GM23338 (cell line): ENCODE measurements around the gene OTUD5. TPM values are rescaled to one million over a fixed set of nuclear protein-coding genes. Genes with fewer than 3 reads are reported as not detected.

Experiments used
- ATAC-seq: fragments of 200-7000 bp; cut with Tn5 transposase; 3 replicates; pipeline ENCODE4 v1.9.1; 2020
- DNase-seq: peaks from one replicate; pipeline ENCODE4 v3.0.0-alpha.2; 2015; ENCODE audit warnings: low spot score
- H2AFZ ChIP-seq: fragments of 200-600 bp; sonication (generic); 2 replicates; pipeline ENCODE4 v1.8.0; 2016; ENCODE audit warnings: antibody characterized with exemption, mild to moderate bottlenecking, moderate library complexity
- H3F3A ChIP-seq: fragments of 200-600 bp; sonication (generic); replicated peaks from 2 replicates; pipeline ENCODE4 v1.8.0; 2017; ENCODE audit warnings: antibody characterized with exemption, mixed run types, low read depth
- H3K27ac ChIP-seq: fragments of 200-600 bp; sonication (generic); 2 replicates; pipeline ENCODE4 v1.6.1; 2016; ENCODE audit warnings: low read depth
- H3K27me3 ChIP-seq: fragments of 200-600 bp; sonication (generic); 2 replicates; pipeline ENCODE4 v1.8.0; 2016; ENCODE audit warnings: mild to moderate bottlenecking, mixed run types, moderate library complexity; ENCODE audit not compliant: insufficient read depth
- H3K36me3 ChIP-seq: fragments of 200-600 bp; sonication (generic); 2 replicates; pipeline ENCODE4 v1.8.0; 2016; ENCODE audit warnings: mild to moderate bottlenecking; ENCODE audit not compliant: insufficient read depth
- H3K4me1 ChIP-seq: fragments of 200-600 bp; sonication (generic); 2 replicates; pipeline ENCODE4 v1.8.0; 2016; ENCODE audit warnings: mild to moderate bottlenecking, moderate library complexity; ENCODE audit not compliant: insufficient read depth
- H3K4me2 ChIP-seq: fragments of 200-600 bp; sonication (generic); 2 replicates; pipeline ENCODE4 v1.7.1; 2017; ENCODE audit warnings: mixed run types
- H3K4me3 ChIP-seq: fragments of 200-600 bp; sonication (generic); 2 replicates; pipeline ENCODE4 v1.6.1; 2016; ENCODE audit warnings: mixed run types
- H3K79me2 ChIP-seq: fragments of 200-600 bp; sonication (generic); replicated peaks from 2 replicates; pipeline ENCODE4 v1.8.0; 2017; ENCODE audit warnings: mild to moderate bottlenecking; ENCODE audit not compliant: insufficient read depth
- H3K9me2 ChIP-seq: fragments of 200-600 bp; sonication (generic); 2 replicates; pipeline ENCODE4 v1.8.0; 2017; ENCODE audit not compliant: insufficient read depth
- H4K20me1 ChIP-seq: fragments of 200-600 bp; sonication (generic); replicated peaks from 2 replicates; pipeline ENCODE4 v1.8.0; 2017; ENCODE audit warnings: mild to moderate bottlenecking; ENCODE audit not compliant: insufficient read depth
- H3K27ac Mint-ChIP-seq: 2 replicates; pipeline ENCODE4 v1.8.0; 2020; ENCODE audit warnings: inconsistent platforms, mild to moderate bottlenecking, moderate library complexity, mixed read lengths
- H3K27me3 Mint-ChIP-seq: 3 replicates; pipeline ENCODE4 v1.8.0; 2022; ENCODE audit warnings: low read depth, mild to moderate bottlenecking, moderate library complexity, mixed read lengths, inconsistent platforms; ENCODE audit not compliant: insufficient read depth, poor library complexity
- H3K36me3 Mint-ChIP-seq: 3 replicates; pipeline ENCODE4 v1.8.0; 2021; ENCODE audit warnings: low read depth, mild to moderate bottlenecking, inconsistent platforms, moderate library complexity, mixed read lengths
- H3K4me1 Mint-ChIP-seq: 3 replicates; pipeline ENCODE4 v1.8.0; 2020; ENCODE audit warnings: mild to moderate bottlenecking, inconsistent platforms, mixed read lengths
- H3K4me3 Mint-ChIP-seq: 3 replicates; pipeline ENCODE4 v1.8.0; 2021; ENCODE audit warnings: moderate library complexity, mild to moderate bottlenecking, inconsistent platforms, mixed read lengths
- H3K9me3 Mint-ChIP-seq: 3 replicates; pipeline ENCODE4 v1.8.0; 2020; ENCODE audit warnings: moderate library complexity, mild to moderate bottlenecking, inconsistent platforms, mixed read lengths
- ETS1 ChIP-seq: IDR thresholded peaks from 2 replicates; pipeline ENCODE4 v1.6.1; 2016; ENCODE audit warnings: antibody characterized with exemption
- EZH2 ChIP-seq: fragments of 200-600 bp; sonication (generic); IDR thresholded peaks from one replicate; pipeline ENCODE4 v1.8.0; 2017; ENCODE audit warnings: antibody characterized with exemption, mild to moderate bottlenecking, low read depth; ENCODE audit not compliant: unreplicated experiment
- EZH2phosphoT487 ChIP-seq: fragments of 200-600 bp; sonication (generic); IDR thresholded peaks from one replicate; pipeline ENCODE4 v1.8.1; 2018; ENCODE audit warnings: antibody characterized with exemption; ENCODE audit not compliant: unreplicated experiment
- JUNB ChIP-seq: IDR thresholded peaks from one replicate; pipeline ENCODE4 v1.6.1; 2016; ENCODE audit warnings: antibody characterized with exemption; ENCODE audit not compliant: unreplicated experiment
- POLR2AphosphoS5 ChIP-seq: IDR thresholded peaks from 2 replicates; pipeline ENCODE4 v1.6.1; 2016; ENCODE audit warnings: antibody characterized with exemption, low read depth
- ZNF114 ChIP-seq: fragments of 250-450 bp; sonication (Bioruptor Pico); IDR thresholded peaks from 2 replicates; pipeline ENCODE4 v1.5.0; 2020; ENCODE audit warnings: mild to moderate bottlenecking, moderate library complexity
- ZNF331 ChIP-seq: fragments of 250-450 bp; sonication (Bioruptor Pico); IDR thresholded peaks from 2 replicates; pipeline ENCODE4 v1.5.0; 2020; ENCODE audit warnings: low read depth, mild to moderate bottlenecking, moderate library complexity
- ZNF462 ChIP-seq: fragments of 250-450 bp; sonication (Bioruptor Pico); IDR thresholded peaks from 2 replicates; pipeline ENCODE4 v1.5.0; 2020; ENCODE audit warnings: mild to moderate bottlenecking, moderate library complexity
- polyA plus RNA-seq: library from polyadenylated mRNA; unstranded; fragments of >200 nt; fragmentation: Nextera tagmentation; extraction: Ambion mirVana; gene quantifications from 2 replicates; pipeline ENCODE4 v1.2.1, GENCODE V29; 2016
- total RNA-seq: library from RNA; depleted of rRNA; stranded (reverse); fragments of >200 nt; shearing (Covaris generic); gene quantifications from 2 replicates; pipeline ENCODE4 v1.2.3, GENCODE V29; 2014

Gene OTUD5
- total and polyA plus RNA-seq, 2 experiments from 2014 or later, result 23.5 to 56.5 TPM

GRCh38 chrX:48914593-48915493 is 42.6 kb downstream of the OTUD5 start:
- DNase-seq (no peak), ATAC-seq (no peak)
- peaks cover 28% of the 10 kb centered on the region for H3K27me3 Mint-ChIP-seq
- peak; percentile 33; the same call in 1 of the 2 replicates for TF ChIP-seq POLR2AphosphoS5
- TF ChIP-seq EZH2phosphoT487, result no peak
- no peak overlapping the region for H3K27ac Mint-ChIP-seq
- H4K20me1 ChIP-seq, result peaks cover 13% of the 10 kb centered on the region
- peaks cover 58% of the 10 kb centered on the region for H3K79me2 ChIP-seq
- H3K4me3 Mint-ChIP-seq, result peak overlapping the region; percentile 98
- peak overlapping the region; percentile 87; the same call in 1 of the 2 replicates for H3K4me3 ChIP-seq
- H3K36me3 ChIP-seq, result peaks cover 34% of the 10 kb centered on the region; the same call in 1 of the 2 replicates
- H3F3A ChIP-seq, result peaks cover 39% of the 10 kb centered on the region
- H3K4me1 Mint-ChIP-seq, result peaks cover 38% of the 10 kb centered on the region
- H3K27me3 ChIP-seq, result no peaks in the 10 kb centered on the region
- H2AFZ ChIP-seq, result no peak overlapping the region
- peaks cover 10% of the 10 kb centered on the region for H3K9me3 Mint-ChIP-seq
- 0 out of 2 replicates have a peak overlapping the region, but pooled peaks have one; percentile 66 for H3K27ac ChIP-seq
- H3K9me2 ChIP-seq, result no peaks in the 10 kb centered on the region
- peak overlapping the region; percentile 79 for H3K4me2 ChIP-seq
- peaks cover 66% of the 10 kb centered on the region for H3K36me3 Mint-ChIP-seq
- peaks cover 19% of the 10 kb centered on the region; the same call in 1 of the 2 replicates for H3K4me1 ChIP-seq

DNA sequence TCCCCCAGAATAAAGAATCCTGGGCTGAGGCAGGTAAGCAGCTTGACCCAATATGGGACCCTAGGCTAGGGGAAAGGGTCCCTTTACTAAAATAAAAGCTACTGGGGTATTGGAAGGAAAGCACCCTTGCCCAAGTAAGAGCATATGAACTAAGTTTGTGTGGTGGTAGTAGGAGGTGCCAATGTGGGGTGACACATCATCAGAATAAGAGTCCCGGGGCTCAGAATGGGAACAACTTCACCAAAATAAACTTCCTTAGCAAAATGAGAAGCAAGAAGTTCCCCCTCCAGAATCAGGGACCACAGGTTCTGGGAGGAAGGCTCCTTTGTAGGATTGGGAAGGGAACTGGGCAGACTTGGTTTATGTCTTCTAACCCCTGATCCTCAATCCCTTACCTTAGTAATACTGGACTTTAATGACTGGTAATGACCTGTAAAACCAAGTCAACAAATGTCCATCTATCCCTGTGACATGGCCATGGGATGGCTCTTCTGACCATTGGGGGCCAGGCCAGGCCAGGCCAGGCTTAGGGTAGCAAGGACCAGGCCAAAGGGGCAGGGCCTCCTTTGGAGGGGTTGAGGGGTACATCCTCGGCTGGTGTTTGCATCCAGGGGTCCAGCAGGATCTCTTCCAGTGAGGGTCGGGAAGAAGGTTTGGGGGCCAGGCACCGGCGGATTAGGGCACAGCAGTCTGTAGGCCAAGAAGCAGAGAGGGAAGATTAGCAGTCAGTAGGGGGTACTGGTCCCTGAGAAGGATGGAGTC is 43.6 kb downstream of the OTUD5 start:
- peak overlapping the region; percentile 96; the same call in 1 of the 2 replicates for H3K27ac ChIP-seq
- peaks cover 37% of the 10 kb centered on the region for H3F3A ChIP-seq
- H3K4me2 ChIP-seq, result peak overlapping the region; percentile 82
- no peaks in the 10 kb centered on the region for H3K27me3 ChIP-seq
- H3K36me3 ChIP-seq, result peaks cover 34% of the 10 kb centered on the region; the same call in 1 of the 2 replicates
- peaks cover 54% of the 10 kb centered on the region for H3K79me2 ChIP-seq
- no peak for TF ChIP-seq EZH2
- no peak for TF ChIP-seq ETS1
- TF ChIP-seq JUNB, result no peak
- TF ChIP-seq ZNF114 (CRISPR knock-in tag), result no peak
- TF ChIP-seq ZNF331 (CRISPR knock-in tag), result no peak
- no peak for TF ChIP-seq ZNF462 (CRISPR knock-in tag)
- no peaks in the 10 kb centered on the region for H3K9me2 ChIP-seq
- ATAC-seq (no peak), DNase-seq (no peak)
- peaks cover 34% of the 10 kb centered on the region for H3K4me1 Mint-ChIP-seq
- peak overlapping the region; percentile 98 for H3K4me3 Mint-ChIP-seq
- H4K20me1 ChIP-seq, result peaks cover 13% of the 10 kb centered on the region
- peaks cover 18% of the 10 kb centered on the region; the same call in 1 of the 2 replicates for H3K4me1 ChIP-seq
- peaks cover 66% of the 10 kb centered on the region for H3K36me3 Mint-ChIP-seq
- H3K27ac Mint-ChIP-seq, result no peak overlapping the region; the same call in 1 of the 2 replicates
- H3K27me3 Mint-ChIP-seq, result peaks cover 28% of the 10 kb centered on the region
- peak overlapping the region; percentile 87; the same call in 1 of the 2 replicates for H3K4me3 ChIP-seq
- peaks cover 10% of the 10 kb centered on the region for H3K9me3 Mint-ChIP-seq
- no peak overlapping the region for H2AFZ ChIP-seq
